Activated gamma-delta T cell treated with anti-CD3 and anti-CD28 coated beads, Interleukin-2, amount 50 U/mL, for 16 hours (primary cell): Measurements from ENCODE around the gene ID3.
A peak's percentile ranks its signal among the peaks of the same experiment; 100 is the strongest.

Experiments used
- DNase-seq: peaks from one replicate; pipeline ENCODE4 v3.0.0-alpha.2; 2020; ENCODE audit warnings: low read depth

The ID3 gene

GRCh38 chr1:23565776-23566175 lies 6.5 kb upstream of the ID3 start:
- DNase-seq: no peak

- DNase-seq: no peak
Measured at GRCh38 chr1:23564529-23565122, 5.3 kb upstream of the ID3 start.

DNA sequence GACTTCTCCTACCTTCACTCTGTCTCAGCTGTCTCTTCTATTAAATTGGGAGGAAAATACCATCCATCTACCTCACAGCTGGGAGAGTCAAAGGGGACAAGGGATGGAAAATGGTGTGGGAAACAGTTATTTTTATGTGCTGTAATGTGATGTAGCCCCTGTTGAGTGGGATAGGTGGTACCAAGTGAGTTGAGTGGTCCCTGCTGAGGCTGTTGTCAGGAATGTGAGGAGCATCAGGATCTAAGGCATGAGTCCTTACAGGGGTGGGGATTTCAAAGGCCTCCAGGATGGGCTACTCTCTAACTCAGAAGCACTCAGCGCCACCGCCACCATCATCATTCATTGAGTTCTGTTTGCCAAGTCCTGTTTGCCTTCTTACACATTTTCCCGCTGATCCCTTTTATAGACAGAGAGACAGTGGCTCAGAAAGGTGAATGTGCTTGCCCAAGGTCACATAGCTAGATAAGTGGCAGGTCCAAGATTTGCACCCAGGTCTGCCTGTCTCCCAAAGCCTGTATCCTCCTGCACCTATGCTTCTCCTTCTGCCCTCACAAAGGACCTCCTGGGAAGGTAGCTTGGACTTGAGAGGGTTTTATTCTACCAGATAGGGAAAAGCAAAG lies 4.6 kb upstream of the ID3 start:
- no peak for DNase-seq

DNA sequence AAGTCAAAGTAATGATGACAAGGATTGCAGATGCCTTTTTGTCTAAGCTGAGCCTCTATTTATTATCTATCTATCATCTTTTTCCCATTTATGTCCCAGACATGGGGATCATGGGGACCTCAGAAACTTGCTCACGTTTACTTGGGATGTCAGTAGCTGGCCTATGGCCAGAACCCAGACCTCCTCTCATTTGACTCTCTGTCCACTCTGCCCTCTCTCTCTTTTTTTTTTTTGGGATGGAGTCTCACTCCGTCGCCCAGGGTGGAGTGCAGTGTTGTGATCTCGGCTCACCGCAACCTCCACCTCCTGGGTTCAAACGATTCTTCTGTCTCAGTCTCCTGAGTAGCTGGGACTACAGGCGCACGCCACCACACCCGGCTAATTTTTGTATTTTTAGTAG lies 3.7 kb upstream of the ID3 start:
- no peak for DNase-seq

DNA sequence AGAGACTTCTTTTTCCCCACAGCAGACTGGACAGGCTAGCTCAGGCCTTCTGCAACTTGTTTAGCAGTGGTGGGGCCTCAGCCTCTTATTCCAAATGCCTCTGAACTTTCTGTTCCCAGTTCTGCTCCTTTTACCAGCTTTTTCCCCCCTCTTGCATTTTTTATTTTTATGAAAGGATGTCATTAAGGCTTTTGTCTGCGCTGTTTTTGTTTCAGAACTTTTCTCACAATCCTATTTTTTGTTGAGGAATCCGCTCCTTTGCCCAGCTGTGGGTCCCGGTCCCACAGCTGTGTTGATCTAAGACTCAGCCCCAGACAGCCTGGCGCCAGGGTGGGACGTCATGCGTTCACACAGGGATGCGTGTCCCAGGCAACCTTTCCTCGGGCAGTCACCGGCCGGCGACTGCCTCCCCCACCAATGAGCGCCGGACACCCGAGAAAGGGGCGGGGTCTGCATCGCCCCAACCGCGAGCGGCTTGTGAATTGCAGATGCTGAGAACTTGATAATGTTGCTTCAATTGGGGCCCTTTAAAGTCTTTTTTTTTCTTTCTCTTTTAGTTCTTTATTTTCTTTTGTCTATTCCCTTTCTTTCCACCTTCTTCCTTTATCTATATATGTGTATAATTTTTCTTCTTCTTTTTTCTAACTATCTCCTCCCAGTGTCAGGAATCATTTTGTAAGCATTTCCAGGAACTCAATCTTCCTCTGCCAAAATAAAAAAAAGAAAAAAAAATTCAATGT lies 3.0 kb upstream of the ID3 start:
- no peak for DNase-seq

DNA sequence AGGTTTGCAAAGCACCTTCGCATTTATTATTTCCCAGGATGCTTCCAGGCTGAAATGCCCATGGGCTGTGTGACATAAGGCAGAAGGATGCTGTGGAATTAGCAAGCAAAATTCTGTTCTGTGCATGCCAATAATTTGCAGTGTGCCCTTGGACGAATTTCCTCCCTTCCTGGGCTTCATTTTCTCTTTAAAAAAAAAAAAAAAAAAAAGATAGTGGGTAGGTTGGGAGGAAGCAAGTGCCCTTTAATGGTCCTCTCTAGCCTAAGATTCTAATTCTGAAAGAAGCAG lies 2.5 kb upstream of the ID3 start:
- no peak for DNase-seq

DNA sequence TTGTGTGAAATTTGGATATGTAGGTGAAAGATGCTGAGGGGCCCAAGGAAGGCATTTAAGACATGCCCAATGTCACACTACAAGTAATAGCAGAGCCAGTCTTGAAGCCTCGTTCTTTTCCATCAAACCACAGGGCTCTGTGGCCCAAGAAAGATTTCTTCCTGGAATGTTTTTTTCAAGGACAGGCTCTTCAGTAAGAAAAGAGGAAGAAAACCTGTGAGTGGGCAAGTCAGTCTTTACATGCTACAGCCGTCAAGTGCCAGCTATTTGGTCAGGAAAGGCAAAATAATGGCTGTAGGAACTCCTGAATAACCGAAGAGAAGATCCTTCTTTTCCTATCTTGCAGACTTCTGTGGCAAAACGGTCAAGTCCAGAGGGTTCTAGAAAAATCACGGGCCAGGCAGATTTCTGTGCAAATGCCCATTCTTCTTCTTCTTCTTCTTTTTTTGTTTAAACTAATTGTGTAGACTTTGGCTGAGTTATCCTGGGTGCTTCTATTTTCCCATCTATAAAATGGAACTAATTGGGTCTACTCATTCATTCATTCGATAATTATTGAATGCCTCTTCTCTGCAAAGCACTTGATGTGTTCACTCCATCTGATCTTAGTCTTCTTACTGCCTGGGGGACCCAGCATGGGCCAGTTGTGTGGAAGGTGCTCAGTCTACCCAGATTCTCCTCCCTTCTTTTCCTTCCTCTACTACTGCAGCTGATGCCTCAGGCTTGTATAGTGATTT lies 1.9 kb upstream of the ID3 start:
- DNase-seq: no peak

GRCh38 chr1:23559985-23560741 lies 862 bp upstream of the ID3 start:
- DNase-seq: no peak

DNA sequence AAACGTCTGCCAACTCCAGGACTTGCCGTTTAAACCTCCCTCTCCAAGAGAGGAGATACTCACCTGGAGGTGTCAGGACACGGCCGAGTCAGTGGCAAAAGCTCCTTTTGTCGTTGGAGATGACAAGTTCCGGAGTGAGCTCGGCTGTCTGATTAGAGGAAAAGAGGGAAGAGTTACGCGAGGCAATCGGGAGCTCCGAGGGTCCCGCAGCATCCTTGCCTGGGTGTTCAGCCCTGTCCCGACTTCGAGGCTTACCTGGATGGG lies 497 bp downstream of the ID3 start:
- no peak for DNase-seq

GRCh38 chr1:23558140-23558871 lies 995 bp downstream of the ID3 start:
- DNase-seq: no peak

DNA sequence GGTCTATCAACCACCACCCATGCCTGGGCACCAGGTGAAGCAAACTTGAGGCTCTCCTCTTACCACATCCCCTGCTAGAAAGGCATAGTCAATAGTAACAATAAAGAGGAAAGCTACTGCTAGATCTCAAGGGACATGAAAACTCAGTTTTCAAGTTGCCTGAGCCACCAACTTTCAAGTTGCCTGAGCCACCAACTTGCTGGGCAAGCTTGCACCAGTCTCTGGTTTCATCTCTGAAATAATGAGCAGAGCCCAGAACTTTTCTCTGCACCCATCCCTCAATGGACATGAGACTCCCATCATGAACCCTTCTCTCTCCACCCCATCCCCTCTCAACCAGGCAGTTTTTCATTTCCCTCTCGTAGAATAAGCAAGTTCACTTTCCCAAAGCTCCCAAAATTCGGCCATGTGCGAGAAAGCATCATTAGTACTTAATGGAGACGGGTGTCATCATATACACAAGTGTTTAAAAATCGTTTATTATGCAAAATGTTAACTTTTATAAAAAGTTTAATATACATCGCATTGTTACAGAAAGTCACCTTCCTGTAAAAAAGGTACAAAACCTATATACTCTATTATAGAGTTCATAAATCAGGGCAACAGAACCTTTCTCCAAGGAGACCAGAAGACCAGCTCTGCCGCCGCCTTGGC lies 1.7 kb downstream of the ID3 start:
- DNase-seq: no peak

- no peak for DNase-seq
Measured at GRCh38 chr1:23556635-23557470, 2.4 kb downstream of the ID3 start.

DNA sequence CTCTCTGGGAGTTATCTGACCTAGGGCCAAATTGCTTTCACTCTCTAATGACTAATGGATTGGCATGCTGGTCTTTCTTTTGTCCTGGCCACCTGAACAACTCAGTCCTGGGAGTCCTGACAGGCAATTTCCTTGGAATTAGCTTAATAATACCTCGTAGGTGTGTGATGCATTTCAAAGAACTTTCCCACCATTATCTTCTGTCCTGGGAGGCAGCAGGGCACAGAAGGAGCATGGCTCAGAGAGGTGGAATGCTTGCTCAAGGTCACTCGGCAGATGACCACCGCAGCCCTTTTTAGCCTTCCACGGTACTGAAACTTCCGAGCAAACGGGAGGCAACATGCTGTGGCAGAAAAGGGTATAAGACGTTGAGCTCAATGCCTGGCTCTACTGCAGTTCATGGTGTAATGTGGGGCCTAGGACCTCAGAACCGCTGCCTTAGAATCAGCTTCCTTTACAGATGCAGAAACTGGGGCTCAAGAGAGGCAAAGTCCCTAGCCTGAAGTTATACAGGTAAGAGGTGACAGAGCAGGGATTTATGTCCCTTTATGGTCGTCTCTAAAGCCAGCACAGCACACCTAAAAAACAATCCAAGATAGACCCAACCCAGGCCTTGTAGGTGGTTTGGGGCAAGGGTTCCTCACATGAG lies 3.2 kb downstream of the ID3 start:
- DNase-seq: no peak

GRCh38 chr1:23555270-23555985 lies 3.9 kb downstream of the ID3 start:
- DNase-seq: no peak

DNA sequence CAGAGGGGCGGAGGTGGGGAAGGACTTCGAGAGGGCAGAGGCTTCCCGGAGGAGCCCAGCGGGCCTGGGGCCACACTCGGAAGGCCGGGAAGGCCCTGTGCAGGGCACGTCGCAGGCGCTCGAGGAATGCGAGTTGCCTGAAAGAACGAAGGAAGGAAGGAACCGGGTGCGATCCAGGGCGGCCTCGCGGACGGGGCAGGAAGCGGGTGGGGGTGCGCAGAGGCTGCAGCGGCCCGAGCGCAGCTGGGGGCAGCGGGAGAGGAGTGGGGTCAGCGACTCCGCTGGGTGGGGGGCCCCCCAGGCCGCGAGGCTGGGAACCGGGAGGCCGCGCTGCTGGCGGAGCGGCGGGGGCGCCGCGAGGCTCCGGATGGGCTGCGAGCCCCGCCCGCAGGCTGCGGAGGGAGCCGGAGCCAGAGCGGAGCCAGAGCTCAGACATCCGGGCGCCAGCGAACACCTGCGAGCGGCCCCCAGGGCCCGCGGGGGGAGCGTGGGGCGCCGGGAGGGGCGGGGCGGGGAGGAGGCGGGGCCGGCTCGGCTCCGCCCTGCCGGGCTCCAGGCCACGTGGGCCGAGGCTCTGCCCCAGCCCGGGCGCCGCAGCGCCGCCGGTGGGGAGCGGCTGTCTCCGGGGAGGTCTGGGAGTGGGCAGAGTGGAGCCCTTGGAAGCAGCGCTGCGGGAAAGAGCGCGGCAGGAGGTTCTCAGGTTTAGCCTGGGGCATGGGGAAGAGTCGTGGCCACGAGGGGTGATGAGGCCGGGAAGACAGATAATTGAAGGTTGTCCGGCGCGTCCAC lies 4.6 kb downstream of the ID3 start:
- DNase-seq: peak; percentile 71

- DNase-seq: no peak
Measured at GRCh38 chr1:23554127-23554480, 5.2 kb downstream of the ID3 start.

- DNase-seq: no peak
Measured at GRCh38 chr1:23553231-23554126, 5.8 kb downstream of the ID3 start.

DNA sequence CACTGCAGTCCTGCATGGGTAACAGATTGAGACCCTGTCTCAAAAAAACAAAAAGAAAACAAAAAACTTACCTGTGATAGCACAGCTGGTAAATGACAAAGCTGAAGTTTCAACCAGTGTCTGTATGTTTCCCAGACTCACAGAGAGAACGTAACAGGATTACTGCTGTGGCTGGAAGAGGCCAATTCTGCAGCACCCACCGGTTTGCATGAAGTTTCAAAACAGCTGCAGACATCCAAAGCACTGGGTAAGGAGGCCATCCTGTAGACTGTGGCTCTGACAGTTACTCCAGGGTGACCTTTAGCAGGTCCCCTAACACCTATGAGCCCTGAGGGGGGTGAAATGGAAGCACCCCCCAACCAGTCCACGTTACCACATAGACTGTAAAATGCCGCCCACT lies 7.5 kb downstream of the ID3 start:
- DNase-seq: no peak
